Erythroblast (primary cell): ENCODE results near the gene DCPS.

Experiments used
- GATA1 ChIP-seq: IDR thresholded peaks from 2 replicates; pipeline ENCODE4 v1.6.1; 2011; ENCODE audit warnings: low read depth, mild to moderate bottlenecking, control low read depth, low read length, moderate library complexity
- POLR2A ChIP-seq: IDR thresholded peaks from 2 replicates; pipeline ENCODE4 v1.6.1; 2011; ENCODE audit warnings: mild to moderate bottlenecking, low read length

DNA sequence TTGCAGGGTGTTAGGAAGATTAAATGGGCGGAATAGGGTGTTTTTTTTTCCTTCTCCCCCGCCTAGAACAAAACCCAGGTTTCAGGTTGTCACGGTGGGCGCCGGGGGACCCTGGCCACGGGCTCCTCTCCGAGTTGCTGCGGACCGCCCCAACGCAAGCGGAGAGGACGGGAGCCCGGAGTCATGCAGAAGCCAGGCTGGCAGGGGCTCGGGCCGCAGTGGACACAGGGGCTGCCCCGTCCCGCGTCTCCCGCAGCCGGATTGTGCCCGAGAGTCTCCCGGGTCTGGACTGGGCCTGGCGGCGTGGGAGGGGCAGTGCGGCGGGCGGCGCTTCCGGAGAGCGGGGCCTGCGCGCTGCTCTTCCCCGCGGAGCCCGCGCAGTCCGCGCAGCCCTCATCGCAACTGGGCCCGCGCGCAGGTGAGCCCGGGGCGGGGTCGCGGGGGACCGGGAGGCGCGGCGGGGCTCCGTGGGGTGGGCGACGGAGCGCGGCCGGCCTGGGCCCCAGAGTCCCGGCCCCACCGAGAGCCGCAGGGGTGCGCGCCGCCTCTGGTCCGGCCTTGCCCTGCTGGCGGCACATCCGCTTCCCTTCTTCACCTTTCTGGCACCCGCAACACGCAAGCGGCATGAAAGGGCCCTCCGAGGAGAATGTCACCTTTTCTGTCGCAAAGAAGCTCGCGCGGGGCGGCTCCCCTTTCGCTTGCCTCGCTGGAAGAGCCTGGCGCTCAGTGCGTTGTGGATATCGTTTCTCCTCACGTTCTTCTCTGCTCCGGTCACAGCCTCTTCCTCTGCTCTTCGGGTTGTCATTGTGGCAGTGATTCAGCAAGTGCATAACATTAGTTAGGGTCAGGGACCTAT, 20.9 kb upstream of the DCPS start, which contains the start of gene TIRAP:
- TF ChIP-seq POLR2A (peak; percentile 35), GATA1 (no peak)
